ENCODE results near the gene TMEM37. TPM values are rescaled to one million over a fixed set of nuclear protein-coding genes. Genes with fewer than 3 reads are reported as not detected.

Gene TMEM37
- total and polyA plus RNA-seq, 2 of the 13 experiments (the other 11 are each of a cell fraction or from before 2014, with no cell fraction given), result 37.7 to 115 TPM

- TF ChIP-seq ZBTB34 (CRISPR knock-in tag; IDR thresholded peaks at IDR 0.05) (no peak), ZHX2 (IDR thresholded peaks at IDR 0.05; ENCODE audit: low read depth) (no peak), ZHX2 (CRISPR knock-in tag; IDR thresholded peaks at IDR 0.05; ENCODE audit: borderline replicate concordance) (no peak), ZNF276 (CRISPR knock-in tag; IDR thresholded peaks at IDR 0.05; ENCODE audit: low read depth) (no peak), XBP1 (CRISPR knock-in tag; IDR thresholded peaks at IDR 0.05) (no peak), CEBPG (CRISPR knock-in tag; IDR thresholded peaks at IDR 0.05) (peak; percentile 96), EEA1 (CRISPR knock-in tag; IDR thresholded peaks at IDR 0.05; ENCODE audit: borderline replicate concordance) (no peak), MLLT10 (CRISPR knock-in tag; IDR thresholded peaks at IDR 0.05) (no peak), SP4 (CRISPR knock-in tag; IDR thresholded peaks at IDR 0.05) (no peak), POLR2AphosphoS2 (IDR thresholded peaks at IDR 0.05; ENCODE audit: low read depth, low read length) (no peak), AHDC1 (CRISPR knock-in tag; IDR thresholded peaks at IDR 0.05; ENCODE audit: borderline replicate concordance) (peak; percentile 47; the same call in 1 of the 2 replicates), ZBTB38 (CRISPR knock-in tag; IDR thresholded peaks at IDR 0.05) (no peak), RCOR2 (CRISPR knock-in tag; IDR thresholded peaks at IDR 0.05) (no peak)
Measured at GRCh38 chr2:119426801-119427395, 4.8 kb upstream of the TMEM37 start (continued).

Measured in HepG2 (cell line).